GM23338 (cell line): ENCODE data around the gene RSPH6A. TPM values are rescaled to one million over a fixed set of nuclear protein-coding genes. Genes with fewer than 3 reads are reported as not detected.
A peak's percentile ranks its signal among the peaks of the same experiment; 100 is the strongest.

Source experiments
- ATAC-seq: fragments of 200-7000 bp; cut with Tn5 transposase; 3 replicates; pipeline ENCODE4 v1.9.1; 2020
- DNase-seq: peaks from one replicate; pipeline ENCODE4 v3.0.0-alpha.2; 2015; ENCODE audit warnings: low spot score
- H2AFZ ChIP-seq: fragments of 200-600 bp; sonication (generic); 2 replicates; pipeline ENCODE4 v1.8.0; 2016; ENCODE audit warnings: antibody characterized with exemption, mild to moderate bottlenecking, moderate library complexity
- H3F3A ChIP-seq: fragments of 200-600 bp; sonication (generic); replicated peaks from 2 replicates; pipeline ENCODE4 v1.8.0; 2017; ENCODE audit warnings: antibody characterized with exemption, mixed run types, low read depth
- H3K27ac ChIP-seq: fragments of 200-600 bp; sonication (generic); 2 replicates; pipeline ENCODE4 v1.6.1; 2016; ENCODE audit warnings: low read depth
- H3K27me3 ChIP-seq: fragments of 200-600 bp; sonication (generic); 2 replicates; pipeline ENCODE4 v1.8.0; 2016; ENCODE audit warnings: mild to moderate bottlenecking, mixed run types, moderate library complexity; ENCODE audit not compliant: insufficient read depth
- H3K36me3 ChIP-seq: fragments of 200-600 bp; sonication (generic); 2 replicates; pipeline ENCODE4 v1.8.0; 2016; ENCODE audit warnings: mild to moderate bottlenecking; ENCODE audit not compliant: insufficient read depth
- H3K4me1 ChIP-seq: fragments of 200-600 bp; sonication (generic); 2 replicates; pipeline ENCODE4 v1.8.0; 2016; ENCODE audit warnings: mild to moderate bottlenecking, moderate library complexity; ENCODE audit not compliant: insufficient read depth
- H3K4me2 ChIP-seq: fragments of 200-600 bp; sonication (generic); 2 replicates; pipeline ENCODE4 v1.7.1; 2017; ENCODE audit warnings: mixed run types
- H3K4me3 ChIP-seq: fragments of 200-600 bp; sonication (generic); 2 replicates; pipeline ENCODE4 v1.6.1; 2016; ENCODE audit warnings: mixed run types
- H3K79me2 ChIP-seq: fragments of 200-600 bp; sonication (generic); replicated peaks from 2 replicates; pipeline ENCODE4 v1.8.0; 2017; ENCODE audit warnings: mild to moderate bottlenecking; ENCODE audit not compliant: insufficient read depth
- H3K9me2 ChIP-seq: fragments of 200-600 bp; sonication (generic); 2 replicates; pipeline ENCODE4 v1.8.0; 2017; ENCODE audit not compliant: insufficient read depth
- H4K20me1 ChIP-seq: fragments of 200-600 bp; sonication (generic); replicated peaks from 2 replicates; pipeline ENCODE4 v1.8.0; 2017; ENCODE audit warnings: mild to moderate bottlenecking; ENCODE audit not compliant: insufficient read depth
- H3K27ac Mint-ChIP-seq: 2 replicates; pipeline ENCODE4 v1.8.0; 2020; ENCODE audit warnings: inconsistent platforms, mild to moderate bottlenecking, moderate library complexity, mixed read lengths
- H3K27me3 Mint-ChIP-seq: 3 replicates; pipeline ENCODE4 v1.8.0; 2022; ENCODE audit warnings: low read depth, mild to moderate bottlenecking, moderate library complexity, mixed read lengths, inconsistent platforms; ENCODE audit not compliant: insufficient read depth, poor library complexity
- H3K36me3 Mint-ChIP-seq: 3 replicates; pipeline ENCODE4 v1.8.0; 2021; ENCODE audit warnings: low read depth, mild to moderate bottlenecking, inconsistent platforms, moderate library complexity, mixed read lengths
- H3K4me1 Mint-ChIP-seq: 3 replicates; pipeline ENCODE4 v1.8.0; 2020; ENCODE audit warnings: mild to moderate bottlenecking, inconsistent platforms, mixed read lengths
- H3K4me3 Mint-ChIP-seq: 3 replicates; pipeline ENCODE4 v1.8.0; 2021; ENCODE audit warnings: moderate library complexity, mild to moderate bottlenecking, inconsistent platforms, mixed read lengths
- H3K9me3 Mint-ChIP-seq: 3 replicates; pipeline ENCODE4 v1.8.0; 2020; ENCODE audit warnings: moderate library complexity, mild to moderate bottlenecking, inconsistent platforms, mixed read lengths
- CREB1 ChIP-seq: fragments of 250-450 bp; sonication (Bioruptor Pico); IDR thresholded peaks from 2 replicates; pipeline ENCODE4 v1.5.0; 2020; ENCODE audit warnings: low read depth, mild to moderate bottlenecking, moderate library complexity
- ETS1 ChIP-seq: IDR thresholded peaks from 2 replicates; pipeline ENCODE4 v1.6.1; 2016; ENCODE audit warnings: antibody characterized with exemption
- EZH2 ChIP-seq: fragments of 200-600 bp; sonication (generic); IDR thresholded peaks from one replicate; pipeline ENCODE4 v1.8.0; 2017; ENCODE audit warnings: antibody characterized with exemption, mild to moderate bottlenecking, low read depth; ENCODE audit not compliant: unreplicated experiment
- EZH2phosphoT487 ChIP-seq: fragments of 200-600 bp; sonication (generic); IDR thresholded peaks from one replicate; pipeline ENCODE4 v1.8.1; 2018; ENCODE audit warnings: antibody characterized with exemption; ENCODE audit not compliant: unreplicated experiment
- JUNB ChIP-seq: IDR thresholded peaks from one replicate; pipeline ENCODE4 v1.6.1; 2016; ENCODE audit warnings: antibody characterized with exemption; ENCODE audit not compliant: unreplicated experiment
- NANOG ChIP-seq: IDR thresholded peaks from 2 replicates; pipeline ENCODE4 v1.6.1; 2016; ENCODE audit warnings: antibody characterized with exemption, borderline replicate concordance
- POLR2AphosphoS5 ChIP-seq: IDR thresholded peaks from 2 replicates; pipeline ENCODE4 v1.6.1; 2016; ENCODE audit warnings: antibody characterized with exemption, low read depth
- STAT1 ChIP-seq: IDR thresholded peaks from one replicate; pipeline ENCODE4 v1.6.1; 2016; ENCODE audit warnings: antibody characterized with exemption; ENCODE audit not compliant: unreplicated experiment
- ZNF114 ChIP-seq: fragments of 250-450 bp; sonication (Bioruptor Pico); IDR thresholded peaks from 2 replicates; pipeline ENCODE4 v1.5.0; 2020; ENCODE audit warnings: mild to moderate bottlenecking, moderate library complexity
- ZNF331 ChIP-seq: fragments of 250-450 bp; sonication (Bioruptor Pico); IDR thresholded peaks from 2 replicates; pipeline ENCODE4 v1.5.0; 2020; ENCODE audit warnings: low read depth, mild to moderate bottlenecking, moderate library complexity
- polyA plus RNA-seq: library from polyadenylated mRNA; unstranded; fragments of >200 nt; fragmentation: Nextera tagmentation; extraction: Ambion mirVana; gene quantifications from 2 replicates; pipeline ENCODE4 v1.2.1, GENCODE V29; 2016
- total RNA-seq: library from RNA; depleted of rRNA; stranded (reverse); fragments of >200 nt; shearing (Covaris generic); gene quantifications from 2 replicates; pipeline ENCODE4 v1.2.3, GENCODE V29; 2014
- TF ChIP-seq, protein P1 (sequence below), 2 experiments: fragments of 200-600 bp in 1 of 2; sonication (generic) in 1 of 2; conservative IDR thresholded peaks; 2 replicates each; pipeline versions ENCODE4 v1.5.1 to v1.6.1; 2016 to 2017; ENCODE audit warnings: antibody characterized with exemption in 2 of 2, low read depth in 2 of 2, mild to moderate bottlenecking in 2 of 2, moderate library complexity in 1 of 2
- TF ChIP-seq, protein P2 (sequence below): fragments of 250-450 bp; sonication (Bioruptor Pico); IDR thresholded peaks from 2 replicates; pipeline ENCODE4 v1.5.0; 2020; ENCODE audit warnings: mild to moderate bottlenecking, moderate library complexity
- TF ChIP-seq, protein P3 (sequence below): IDR thresholded peaks from one replicate; pipeline ENCODE4 v1.6.1; 2018; ENCODE audit warnings: antibody characterized with exemption; ENCODE audit not compliant: unreplicated experiment

Gene RSPH6A
- total and polyA plus RNA-seq, 2 experiments from 2014 or later: 0.11 to 0.21 TPM

- Mint-ChIP-seq H3K27me3 (peaks cover 34% of the 10 kb centered on the region), H3K27ac (peak overlapping the region; percentile 99), H3K4me3 (peak overlapping the region; percentile 91), H3K36me3 (peaks cover 20% of the 10 kb centered on the region), H3K9me3 (no peaks in the 10 kb centered on the region), H3K4me1 (peaks cover 23% of the 10 kb centered on the region)
- Histone ChIP-seq H3K36me3 (0 out of 2 replicates have a peak, but pooled peaks cover 3% of the 10 kb centered on the region), H4K20me1 (peaks cover 3% of the 10 kb centered on the region; the same call in 1 of the 2 replicates), H3K4me1 (peaks cover 26% of the 10 kb centered on the region), H3K27me3 (no peaks in the 10 kb centered on the region), H3K9me2 (no peaks in the 10 kb centered on the region), H3K27ac (peak overlapping the region; percentile 97), H3K79me2 (no peaks in the 10 kb centered on the region), H3K4me3 (peak overlapping the region; percentile 76), H3F3A (peaks cover 25% of the 10 kb centered on the region), H3K4me2 (peak overlapping the region; percentile 99), H2AFZ (no peak overlapping the region)
- DNase-seq (peak; percentile 44), ATAC-seq (no peak)
- TF ChIP-seq NANOG: no peak
- TF ChIP-seq ZNF114 (CRISPR knock-in tag): no peak
- no peak for TF ChIP-seq CREB1 (CRISPR knock-in tag)
- no peak for TF ChIP-seq JUNB
- TF ChIP-seq, protein P1, sequence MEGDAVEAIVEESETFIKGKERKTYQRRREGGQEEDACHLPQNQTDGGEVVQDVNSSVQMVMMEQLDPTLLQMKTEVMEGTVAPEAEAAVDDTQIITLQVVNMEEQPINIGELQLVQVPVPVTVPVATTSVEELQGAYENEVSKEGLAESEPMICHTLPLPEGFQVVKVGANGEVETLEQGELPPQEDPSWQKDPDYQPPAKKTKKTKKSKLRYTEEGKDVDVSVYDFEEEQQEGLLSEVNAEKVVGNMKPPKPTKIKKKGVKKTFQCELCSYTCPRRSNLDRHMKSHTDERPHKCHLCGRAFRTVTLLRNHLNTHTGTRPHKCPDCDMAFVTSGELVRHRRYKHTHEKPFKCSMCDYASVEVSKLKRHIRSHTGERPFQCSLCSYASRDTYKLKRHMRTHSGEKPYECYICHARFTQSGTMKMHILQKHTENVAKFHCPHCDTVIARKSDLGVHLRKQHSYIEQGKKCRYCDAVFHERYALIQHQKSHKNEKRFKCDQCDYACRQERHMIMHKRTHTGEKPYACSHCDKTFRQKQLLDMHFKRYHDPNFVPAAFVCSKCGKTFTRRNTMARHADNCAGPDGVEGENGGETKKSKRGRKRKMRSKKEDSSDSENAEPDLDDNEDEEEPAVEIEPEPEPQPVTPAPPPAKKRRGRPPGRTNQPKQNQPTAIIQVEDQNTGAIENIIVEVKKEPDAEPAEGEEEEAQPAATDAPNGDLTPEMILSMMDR (conservative IDR thresholded peaks at IDR 0.05; ENCODE audit: low read depth in 2 of 2): no peak
- no peak for TF ChIP-seq ZNF331
- TF ChIP-seq ETS1: no peak
- no peak for TF ChIP-seq EZH2phosphoT487
- no peak for TF ChIP-seq EZH2
- TF ChIP-seq, protein P2, sequence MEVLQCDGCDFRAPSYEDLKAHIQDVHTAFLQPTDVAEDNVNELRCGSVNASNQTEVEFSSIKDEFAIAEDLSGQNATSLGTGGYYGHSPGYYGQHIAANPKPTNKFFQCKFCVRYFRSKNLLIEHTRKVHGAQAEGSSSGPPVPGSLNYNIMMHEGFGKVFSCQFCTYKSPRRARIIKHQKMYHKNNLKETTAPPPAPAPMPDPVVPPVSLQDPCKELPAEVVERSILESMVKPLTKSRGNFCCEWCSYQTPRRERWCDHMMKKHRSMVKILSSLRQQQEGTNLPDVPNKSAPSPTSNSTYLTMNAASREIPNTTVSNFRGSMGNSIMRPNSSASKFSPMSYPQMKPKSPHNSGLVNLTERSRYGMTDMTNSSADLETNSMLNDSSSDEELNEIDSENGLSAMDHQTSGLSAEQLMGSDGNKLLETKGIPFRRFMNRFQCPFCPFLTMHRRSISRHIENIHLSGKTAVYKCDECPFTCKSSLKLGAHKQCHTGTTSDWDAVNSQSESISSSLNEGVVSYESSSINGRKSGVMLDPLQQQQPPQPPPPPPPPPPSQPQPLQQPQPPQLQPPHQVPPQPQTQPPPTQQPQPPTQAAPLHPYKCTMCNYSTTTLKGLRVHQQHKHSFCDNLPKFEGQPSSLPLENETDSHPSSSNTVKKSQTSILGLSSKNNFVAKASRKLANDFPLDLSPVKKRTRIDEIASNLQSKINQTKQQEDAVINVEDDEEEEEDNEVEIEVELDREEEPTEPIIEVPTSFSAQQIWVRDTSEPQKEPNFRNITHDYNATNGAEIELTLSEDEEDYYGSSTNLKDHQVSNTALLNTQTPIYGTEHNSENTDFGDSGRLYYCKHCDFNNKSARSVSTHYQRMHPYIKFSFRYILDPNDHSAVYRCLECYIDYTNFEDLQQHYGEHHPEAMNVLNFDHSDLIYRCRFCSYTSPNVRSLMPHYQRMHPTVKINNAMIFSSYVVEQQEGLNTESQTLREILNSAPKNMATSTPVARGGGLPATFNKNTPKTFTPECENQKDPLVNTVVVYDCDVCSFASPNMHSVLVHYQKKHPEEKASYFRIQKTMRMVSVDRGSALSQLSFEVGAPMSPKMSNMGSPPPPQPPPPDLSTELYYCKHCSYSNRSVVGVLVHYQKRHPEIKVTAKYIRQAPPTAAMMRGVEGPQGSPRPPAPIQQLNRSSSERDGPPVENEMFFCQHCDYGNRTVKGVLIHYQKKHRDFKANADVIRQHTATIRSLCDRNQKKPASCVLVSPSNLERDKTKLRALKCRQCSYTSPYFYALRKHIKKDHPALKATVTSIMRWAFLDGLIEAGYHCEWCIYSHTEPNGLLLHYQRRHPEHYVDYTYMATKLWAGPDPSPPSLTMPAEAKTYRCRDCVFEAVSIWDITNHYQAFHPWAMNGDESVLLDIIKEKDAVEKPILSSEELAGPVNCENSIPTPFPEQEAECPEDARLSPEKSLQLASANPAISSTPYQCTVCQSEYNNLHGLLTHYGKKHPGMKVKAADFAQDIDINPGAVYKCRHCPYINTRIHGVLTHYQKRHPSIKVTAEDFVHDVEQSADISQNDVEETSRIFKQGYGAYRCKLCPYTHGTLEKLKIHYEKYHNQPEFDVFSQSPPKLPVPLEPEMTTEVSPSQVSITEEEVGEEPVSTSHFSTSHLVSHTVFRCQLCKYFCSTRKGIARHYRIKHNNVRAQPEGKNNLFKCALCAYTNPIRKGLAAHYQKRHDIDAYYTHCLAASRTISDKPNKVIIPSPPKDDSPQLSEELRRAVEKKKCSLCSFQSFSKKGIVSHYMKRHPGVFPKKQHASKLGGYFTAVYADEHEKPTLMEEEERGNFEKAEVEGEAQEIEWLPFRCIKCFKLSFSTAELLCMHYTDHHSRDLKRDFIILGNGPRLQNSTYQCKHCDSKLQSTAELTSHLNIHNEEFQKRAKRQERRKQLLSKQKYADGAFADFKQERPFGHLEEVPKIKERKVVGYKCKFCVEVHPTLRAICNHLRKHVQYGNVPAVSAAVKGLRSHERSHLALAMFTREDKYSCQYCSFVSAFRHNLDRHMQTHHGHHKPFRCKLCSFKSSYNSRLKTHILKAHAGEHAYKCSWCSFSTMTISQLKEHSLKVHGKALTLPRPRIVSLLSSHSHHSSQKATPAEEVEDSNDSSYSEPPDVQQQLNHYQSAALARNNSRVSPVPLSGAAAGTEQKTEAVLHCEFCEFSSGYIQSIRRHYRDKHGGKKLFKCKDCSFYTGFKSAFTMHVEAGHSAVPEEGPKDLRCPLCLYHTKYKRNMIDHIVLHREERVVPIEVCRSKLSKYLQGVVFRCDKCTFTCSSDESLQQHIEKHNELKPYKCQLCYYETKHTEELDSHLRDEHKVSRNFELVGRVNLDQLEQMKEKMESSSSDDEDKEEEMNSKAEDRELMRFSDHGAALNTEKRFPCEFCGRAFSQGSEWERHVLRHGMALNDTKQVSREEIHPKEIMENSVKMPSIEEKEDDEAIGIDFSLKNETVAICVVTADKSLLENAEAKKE (CRISPR knock-in tag): no peak
- TF ChIP-seq POLR2AphosphoS5: no peak; the same call in 1 of the 2 replicates
- TF ChIP-seq, protein P3, sequence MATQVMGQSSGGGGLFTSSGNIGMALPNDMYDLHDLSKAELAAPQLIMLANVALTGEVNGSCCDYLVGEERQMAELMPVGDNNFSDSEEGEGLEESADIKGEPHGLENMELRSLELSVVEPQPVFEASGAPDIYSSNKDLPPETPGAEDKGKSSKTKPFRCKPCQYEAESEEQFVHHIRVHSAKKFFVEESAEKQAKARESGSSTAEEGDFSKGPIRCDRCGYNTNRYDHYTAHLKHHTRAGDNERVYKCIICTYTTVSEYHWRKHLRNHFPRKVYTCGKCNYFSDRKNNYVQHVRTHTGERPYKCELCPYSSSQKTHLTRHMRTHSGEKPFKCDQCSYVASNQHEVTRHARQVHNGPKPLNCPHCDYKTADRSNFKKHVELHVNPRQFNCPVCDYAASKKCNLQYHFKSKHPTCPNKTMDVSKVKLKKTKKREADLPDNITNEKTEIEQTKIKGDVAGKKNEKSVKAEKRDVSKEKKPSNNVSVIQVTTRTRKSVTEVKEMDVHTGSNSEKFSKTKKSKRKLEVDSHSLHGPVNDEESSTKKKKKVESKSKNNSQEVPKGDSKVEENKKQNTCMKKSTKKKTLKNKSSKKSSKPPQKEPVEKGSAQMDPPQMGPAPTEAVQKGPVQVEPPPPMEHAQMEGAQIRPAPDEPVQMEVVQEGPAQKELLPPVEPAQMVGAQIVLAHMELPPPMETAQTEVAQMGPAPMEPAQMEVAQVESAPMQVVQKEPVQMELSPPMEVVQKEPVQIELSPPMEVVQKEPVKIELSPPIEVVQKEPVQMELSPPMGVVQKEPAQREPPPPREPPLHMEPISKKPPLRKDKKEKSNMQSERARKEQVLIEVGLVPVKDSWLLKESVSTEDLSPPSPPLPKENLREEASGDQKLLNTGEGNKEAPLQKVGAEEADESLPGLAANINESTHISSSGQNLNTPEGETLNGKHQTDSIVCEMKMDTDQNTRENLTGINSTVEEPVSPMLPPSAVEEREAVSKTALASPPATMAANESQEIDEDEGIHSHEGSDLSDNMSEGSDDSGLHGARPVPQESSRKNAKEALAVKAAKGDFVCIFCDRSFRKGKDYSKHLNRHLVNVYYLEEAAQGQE: no peak
- no peak for TF ChIP-seq STAT1
These were observed 45.3 kb downstream of the RSPH6A start for GRCh38 chr19:45769821-45770191.
